SK-N-MC (cell line): ENCODE data around the gene PRPF8.

Source experiments
- DNase-seq: peaks from one replicate; pipeline ENCODE4 v3.0.0-alpha.2; 2011; ENCODE audit warnings: low read depth, low spot score
- H3K27ac ChIP-seq: fragments of 200-600 bp; sonication (generic); 2 replicates; pipeline ENCODE4 v1.5.1; 2016; ENCODE audit warnings: mixed run types
- H3K36me3 ChIP-seq: fragments of 200-600 bp; sonication (generic); 2 replicates; pipeline ENCODE4 v1.6.1; 2017; ENCODE audit warnings: antibody characterized with exemption, low read length, mixed read lengths; ENCODE audit not compliant: insufficient read depth
- H3K4me3 ChIP-seq: fragments of 200-600 bp; sonication (generic); 2 replicates; pipeline ENCODE4 v1.5.1; 2016
- H3K9ac ChIP-seq: fragments of 200-600 bp; sonication (generic); 2 replicates; pipeline ENCODE4 v1.8.0; 2017; ENCODE audit warnings: mixed run types, mixed read lengths; ENCODE audit not compliant: insufficient read length
- H3K9me3 ChIP-seq: fragments of 200-600 bp; sonication (generic); 2 replicates; pipeline ENCODE4 v1.6.1; 2017; ENCODE audit warnings: low read depth, mild to moderate bottlenecking, antibody characterized with exemption, low read length, moderate library complexity, mixed read lengths
- EZH2 ChIP-seq: fragments of 200-600 bp; sonication (generic); IDR thresholded peaks from one replicate; pipeline ENCODE4 v1.6.1; 2017; ENCODE audit warnings: antibody characterized with exemption
- FOXP2 ChIP-seq: optimal IDR thresholded peaks from 2 replicates; pipeline ENCODE3; 2011; ENCODE audit warnings: mild to moderate bottlenecking, moderate library complexity; ENCODE audit not compliant: insufficient read depth; ENCODE audit errors: extremely low read length, control extremely low read depth
- POLR2AphosphoS5 ChIP-seq: IDR thresholded peaks from 2 replicates; pipeline ENCODE4 v1.6.1; 2012; ENCODE audit warnings: mild to moderate bottlenecking, low read depth, low read length, borderline replicate concordance

PRPF8 gene

DNA sequence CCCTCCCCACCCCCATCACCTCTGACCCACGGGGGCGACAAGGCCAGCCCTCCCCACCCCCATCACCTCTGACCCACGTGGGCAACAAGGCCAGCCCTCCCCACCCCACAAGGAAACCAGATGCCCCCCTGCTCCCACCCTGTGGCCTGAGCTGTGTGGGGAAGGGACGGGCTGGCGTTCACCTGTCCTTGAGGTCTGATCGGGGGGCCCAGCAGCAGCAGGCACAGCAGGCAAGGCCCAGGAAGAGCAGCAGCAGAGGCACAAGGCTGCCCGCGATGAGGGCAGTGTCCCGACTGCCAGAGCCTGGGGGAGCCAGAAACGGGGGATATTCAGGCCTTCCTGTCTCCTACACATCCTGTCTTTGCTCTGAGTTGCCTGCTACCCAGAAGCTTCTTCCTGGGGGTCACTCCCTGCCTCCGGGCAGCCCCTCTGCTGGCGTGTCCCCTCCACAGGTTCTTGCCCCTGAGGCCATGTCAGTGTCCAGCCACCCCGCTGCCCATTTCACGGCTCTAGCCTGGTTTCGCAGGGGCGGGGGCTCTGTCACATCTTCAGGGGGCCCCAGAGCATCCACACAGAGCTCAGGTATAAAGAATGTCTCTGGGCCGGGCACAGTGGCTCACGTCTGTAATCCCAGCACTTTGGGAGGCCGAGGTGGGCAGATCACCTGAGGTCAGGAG, 45.9 kb downstream of the PRPF8 start:
- no peaks in the 10 kb centered on the region for H3K9me3 ChIP-seq
- H3K36me3 ChIP-seq: no peaks in the 10 kb centered on the region

DNA sequence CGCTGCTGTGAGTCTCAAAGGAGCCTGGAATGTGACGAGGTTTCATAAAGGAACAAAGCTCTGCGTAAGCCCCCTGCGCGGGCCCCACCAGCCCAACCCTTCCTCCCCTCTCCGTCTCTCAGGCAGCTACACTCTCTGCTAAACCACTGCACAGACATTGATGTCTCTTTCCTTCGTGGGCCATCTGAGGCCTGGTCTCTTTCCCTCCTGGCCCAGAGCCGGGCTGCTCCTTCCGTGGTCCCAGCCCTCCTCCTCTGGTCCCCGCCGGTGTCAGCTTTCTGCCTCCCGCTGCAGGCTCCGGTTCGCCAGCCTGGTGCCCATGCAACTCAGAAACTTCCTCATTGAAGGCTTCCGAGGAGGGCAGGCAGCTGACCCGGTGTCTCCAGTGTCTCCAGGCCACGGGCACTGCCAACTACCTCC, 46.5 kb downstream of the PRPF8 start:
- no peak overlapping the region for H3K9ac ChIP-seq
- no peak overlapping the region for H3K27ac ChIP-seq
- H3K36me3 ChIP-seq: no peaks in the 10 kb centered on the region
- H3K4me3 ChIP-seq: no peak overlapping the region
- H3K9me3 ChIP-seq: no peaks in the 10 kb centered on the region
- DNase-seq: no peak
- no peak for TF ChIP-seq FOXP2
- no peak for TF ChIP-seq EZH2
- TF ChIP-seq POLR2AphosphoS5: no peak

More for the DNA sequence above, 45.9 kb downstream of the PRPF8 start:
- Histone ChIP-seq H3K9ac (no peak overlapping the region), H3K27ac (no peak overlapping the region), H3K4me3 (no peak overlapping the region)
- no peak for TF ChIP-seq FOXP2
- no peak for TF ChIP-seq POLR2AphosphoS5
- TF ChIP-seq EZH2: no peak
- DNase-seq: no peak

DNA sequence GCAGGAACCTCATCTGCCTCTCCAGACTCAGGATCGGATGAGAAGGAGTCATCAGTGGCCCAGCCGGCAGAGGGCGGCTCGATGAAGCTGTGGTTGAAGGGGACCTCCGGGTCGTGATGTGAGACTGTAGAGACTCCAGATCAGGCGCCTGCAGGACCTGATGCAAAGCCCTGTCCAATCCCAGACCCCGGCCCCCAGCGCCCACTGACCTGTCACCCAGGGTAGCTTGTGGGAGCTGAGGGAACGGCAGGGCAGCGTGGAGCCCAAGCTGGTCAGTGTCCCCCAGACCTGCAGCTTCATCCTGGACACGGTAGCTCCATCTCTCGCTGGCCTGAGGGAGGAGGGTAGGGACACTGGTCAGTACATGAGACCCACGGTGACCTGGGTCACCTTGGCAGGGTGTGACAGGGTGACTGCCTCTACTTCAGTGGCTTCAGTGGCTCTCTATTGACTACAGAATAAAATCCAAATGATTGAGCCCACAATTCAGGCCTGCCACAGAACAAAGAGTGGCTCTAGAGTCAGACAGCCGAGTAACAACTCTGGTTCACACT, 47.9 kb downstream of the PRPF8 start:
- Histone ChIP-seq H3K27ac (no peak overlapping the region), H3K9me3 (no peaks in the 10 kb centered on the region), H3K9ac (no peak overlapping the region), H3K36me3 (no peaks in the 10 kb centered on the region), H3K4me3 (no peak overlapping the region)
- TF ChIP-seq FOXP2: no peak
- no peak for TF ChIP-seq EZH2
- TF ChIP-seq POLR2AphosphoS5: no peak
- no peak for DNase-seq

DNA sequence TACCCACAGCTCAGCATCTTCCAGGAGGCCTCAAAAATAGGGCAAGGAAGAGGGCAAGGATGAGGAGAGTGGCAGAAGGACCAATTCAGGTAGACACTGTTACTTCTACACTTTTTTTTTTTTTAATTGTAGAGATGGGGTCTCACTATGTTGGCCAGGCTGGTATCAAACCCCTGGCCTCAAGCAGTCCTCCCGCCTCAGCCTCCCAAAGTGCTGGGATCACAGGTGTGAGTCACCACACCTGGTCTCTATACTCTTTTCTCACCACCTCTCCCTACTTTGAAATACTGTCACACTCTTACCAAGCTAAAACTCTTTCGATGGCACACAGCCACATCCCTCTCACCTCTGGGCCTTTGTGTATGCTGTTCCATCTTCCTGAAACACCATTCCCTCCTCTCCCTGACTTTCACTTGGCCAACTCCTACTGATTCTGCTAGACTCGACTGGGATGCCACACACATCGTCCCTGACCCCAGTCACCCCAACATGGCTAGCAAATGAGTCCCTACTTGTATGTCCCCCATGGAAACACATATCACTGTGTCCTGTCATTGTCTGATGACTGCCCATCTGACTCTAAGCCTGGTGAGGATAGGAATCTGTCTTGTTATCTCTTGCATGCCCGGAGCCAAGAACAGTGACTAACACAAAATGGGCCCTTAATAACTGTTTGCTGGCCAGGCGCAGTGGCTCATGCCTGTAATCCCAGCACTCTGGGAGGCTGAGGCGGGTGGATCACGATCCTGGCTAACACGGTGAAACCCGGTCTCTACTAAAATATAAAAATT, 48.8 kb downstream of the PRPF8 start:
- no peaks in the 10 kb centered on the region for H3K36me3 ChIP-seq
- TF ChIP-seq EZH2 (no peak), FOXP2 (no peak), POLR2AphosphoS5 (no peak)
- no peak for DNase-seq
- H3K27ac ChIP-seq: no peak overlapping the region
- no peak overlapping the region for H3K9ac ChIP-seq
- H3K4me3 ChIP-seq: no peak overlapping the region
- no peaks in the 10 kb centered on the region for H3K9me3 ChIP-seq

DNA sequence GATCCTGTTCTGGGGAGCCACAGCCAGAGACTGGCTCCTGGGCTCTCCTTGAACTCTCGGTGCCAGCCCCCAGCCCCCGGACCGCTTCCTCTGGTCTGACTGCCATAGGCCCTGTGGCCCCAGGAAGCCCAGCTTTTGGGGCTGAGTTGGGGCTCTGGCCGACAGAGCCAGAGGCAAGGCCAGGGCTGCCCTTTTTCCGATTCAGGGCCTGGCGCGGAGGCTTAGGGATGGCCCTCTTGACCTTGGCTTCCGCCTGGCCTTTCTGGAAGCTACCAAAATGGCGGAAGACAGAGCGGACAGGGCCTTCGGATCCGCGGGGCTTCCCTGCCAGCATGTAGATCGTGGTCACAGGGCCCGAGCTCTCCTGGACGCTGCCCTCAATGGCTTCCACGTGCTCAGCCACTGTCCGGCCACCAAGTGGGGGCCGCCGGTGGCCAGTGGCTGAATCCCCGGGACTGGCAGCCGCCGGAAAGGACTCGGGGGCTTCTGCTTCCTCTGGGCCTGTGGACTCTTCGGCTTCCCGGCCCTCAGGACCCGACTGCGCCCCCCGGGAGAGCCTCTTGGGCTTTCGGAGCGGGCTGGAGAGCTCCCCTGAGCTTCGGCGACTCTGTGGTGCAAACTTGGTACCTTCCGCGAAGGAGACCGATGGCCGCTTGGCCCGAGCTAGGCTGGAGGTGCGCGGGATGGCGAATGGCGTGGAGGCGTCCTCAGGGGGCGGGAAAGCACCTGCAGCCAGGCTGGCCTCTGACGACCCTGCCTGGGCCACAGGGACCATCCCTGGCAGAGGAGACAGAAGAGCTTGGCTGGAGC, 49.6 kb downstream of the PRPF8 start:
- H3K9me3 ChIP-seq: no peaks in the 10 kb centered on the region
- H3K36me3 ChIP-seq: no peaks in the 10 kb centered on the region
- no peak overlapping the region for H3K9ac ChIP-seq
- no peak overlapping the region for H3K27ac ChIP-seq
- DNase-seq: no peak
- TF ChIP-seq POLR2AphosphoS5 (no peak), FOXP2 (no peak), EZH2 (no peak)
- no peak overlapping the region for H3K4me3 ChIP-seq

DNA sequence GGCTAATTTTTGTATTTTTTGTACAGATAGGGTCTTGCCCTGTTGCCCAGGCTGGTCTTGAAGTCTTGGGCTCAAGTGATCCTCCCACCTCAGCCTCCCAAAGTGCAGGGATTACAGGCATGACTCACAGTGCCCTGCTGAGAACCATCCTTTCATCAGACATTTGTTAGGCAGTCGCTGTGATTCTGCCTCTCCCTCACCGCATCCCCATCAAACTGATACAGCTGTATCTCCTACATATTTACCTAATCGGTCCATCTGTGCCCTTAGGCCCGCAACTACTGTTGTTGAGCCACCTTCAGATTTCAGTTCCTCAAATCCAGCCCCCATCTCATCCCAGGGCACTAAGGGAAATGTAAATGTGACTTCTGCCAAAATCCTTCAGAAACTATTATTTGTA, 54.0 kb downstream of the PRPF8 start:
- Histone ChIP-seq H3K36me3 (no peaks in the 10 kb centered on the region), H3K9ac (no peak overlapping the region), H3K4me3 (no peak overlapping the region), H3K9me3 (no peaks in the 10 kb centered on the region), H3K27ac (no peak overlapping the region)
- TF ChIP-seq FOXP2 (no peak), POLR2AphosphoS5 (no peak), EZH2 (no peak)
- no peak for DNase-seq

DNA sequence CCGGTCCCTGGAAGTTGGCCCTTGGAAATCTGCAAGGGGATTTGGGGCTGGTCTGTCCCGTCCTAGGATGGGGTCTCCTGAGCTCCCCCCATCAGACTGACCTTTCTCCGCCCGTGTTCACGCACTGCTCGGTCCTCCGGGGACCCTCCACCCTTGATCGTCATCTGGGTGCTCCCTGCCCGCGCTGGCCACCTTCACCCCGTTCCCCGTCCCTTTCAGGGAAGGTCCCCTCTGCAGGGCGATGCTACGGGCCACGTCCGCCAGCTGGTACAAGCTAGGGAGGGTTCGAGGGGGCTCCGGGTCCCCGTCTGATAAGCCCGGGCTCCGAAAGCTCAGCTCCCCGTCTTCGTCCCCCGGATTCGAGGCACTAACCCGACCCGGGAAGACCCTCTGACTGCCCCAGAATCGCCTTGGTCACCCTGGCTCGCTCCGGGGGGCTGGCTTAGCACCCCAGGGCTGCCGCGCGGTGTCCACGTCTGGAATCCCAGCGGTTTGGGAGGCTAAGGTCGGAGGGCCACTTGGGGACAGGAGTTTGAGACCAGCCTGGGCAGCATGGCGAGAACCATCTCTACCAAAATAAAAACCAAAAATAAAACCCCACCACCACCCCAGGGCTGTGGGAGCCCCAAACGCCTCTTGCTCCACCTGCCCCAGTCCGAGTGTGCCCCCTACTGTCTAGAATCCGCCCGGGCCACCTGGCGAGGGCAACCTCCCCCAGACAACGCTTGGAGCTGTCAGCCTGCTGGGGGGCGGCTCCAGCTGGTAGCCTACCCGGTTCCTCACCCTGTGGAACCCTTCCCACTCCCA, 55.0 kb downstream of the PRPF8 start:
- no peak for DNase-seq
- H3K9me3 ChIP-seq: no peaks in the 10 kb centered on the region
- no peaks in the 10 kb centered on the region for H3K36me3 ChIP-seq
- peak overlapping the region; percentile 81 for H3K4me3 ChIP-seq
- H3K27ac ChIP-seq: no peak overlapping the region
- TF ChIP-seq EZH2: no peak
- TF ChIP-seq FOXP2: no peak
- no peak for TF ChIP-seq POLR2AphosphoS5
- no peak overlapping the region for H3K9ac ChIP-seq
